ENCODE results near the gene DEXI. TPM values are rescaled to one million over a fixed set of nuclear protein-coding genes. Genes with fewer than 3 reads are reported as not detected.
A peak's percentile ranks its signal among the peaks of the same experiment; 100 is the strongest.

DEXI gene
- total RNA-seq, 1 donor from 2014 or later, result 36.3 TPM

DNA sequence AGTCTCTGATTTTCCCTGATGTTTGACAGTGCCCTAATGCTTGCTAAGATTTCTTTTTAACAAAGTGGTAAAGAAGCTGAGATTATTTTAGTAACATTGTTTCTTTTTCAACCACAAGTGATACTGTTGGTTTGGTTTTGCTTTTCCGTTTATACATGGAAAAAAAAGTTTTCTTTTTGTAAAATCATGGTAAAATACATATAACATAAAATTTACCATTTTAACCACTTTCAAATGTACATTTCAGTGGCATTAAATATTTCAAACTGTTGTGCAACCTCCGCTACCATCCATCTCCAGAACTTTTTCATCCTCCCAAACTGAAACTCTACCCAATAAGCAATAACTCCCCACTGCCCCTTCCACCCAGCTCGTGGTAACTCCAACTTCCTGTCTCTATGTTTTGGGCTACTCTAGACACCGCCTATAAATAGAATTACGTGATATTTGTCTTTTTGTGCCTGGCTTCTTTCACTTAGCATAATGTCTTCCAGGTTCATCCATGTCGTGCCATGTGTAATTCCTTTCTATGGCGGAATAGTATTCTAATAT is 60.7 kb downstream of the DEXI start:
- no peaks in the 10 kb centered on the region for H3K9me3 ChIP-seq
- TF ChIP-seq, protein P1, sequence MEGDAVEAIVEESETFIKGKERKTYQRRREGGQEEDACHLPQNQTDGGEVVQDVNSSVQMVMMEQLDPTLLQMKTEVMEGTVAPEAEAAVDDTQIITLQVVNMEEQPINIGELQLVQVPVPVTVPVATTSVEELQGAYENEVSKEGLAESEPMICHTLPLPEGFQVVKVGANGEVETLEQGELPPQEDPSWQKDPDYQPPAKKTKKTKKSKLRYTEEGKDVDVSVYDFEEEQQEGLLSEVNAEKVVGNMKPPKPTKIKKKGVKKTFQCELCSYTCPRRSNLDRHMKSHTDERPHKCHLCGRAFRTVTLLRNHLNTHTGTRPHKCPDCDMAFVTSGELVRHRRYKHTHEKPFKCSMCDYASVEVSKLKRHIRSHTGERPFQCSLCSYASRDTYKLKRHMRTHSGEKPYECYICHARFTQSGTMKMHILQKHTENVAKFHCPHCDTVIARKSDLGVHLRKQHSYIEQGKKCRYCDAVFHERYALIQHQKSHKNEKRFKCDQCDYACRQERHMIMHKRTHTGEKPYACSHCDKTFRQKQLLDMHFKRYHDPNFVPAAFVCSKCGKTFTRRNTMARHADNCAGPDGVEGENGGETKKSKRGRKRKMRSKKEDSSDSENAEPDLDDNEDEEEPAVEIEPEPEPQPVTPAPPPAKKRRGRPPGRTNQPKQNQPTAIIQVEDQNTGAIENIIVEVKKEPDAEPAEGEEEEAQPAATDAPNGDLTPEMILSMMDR (IDR thresholded peaks at IDR 0.05), result no peak
- H3K27ac ChIP-seq, result no peak overlapping the region
- no peaks in the 10 kb centered on the region for H3K27me3 ChIP-seq
- intact Hi-C loops (cut with DNase I), result no loop called here
- DNase-seq (no peak), ATAC-seq (no peak)
- no peak overlapping the region for H3K4me3 ChIP-seq
- H3K4me1 ChIP-seq, result peaks cover 55% of the 10 kb centered on the region
- H3K36me3 ChIP-seq, result no peaks in the 10 kb centered on the region

DNA sequence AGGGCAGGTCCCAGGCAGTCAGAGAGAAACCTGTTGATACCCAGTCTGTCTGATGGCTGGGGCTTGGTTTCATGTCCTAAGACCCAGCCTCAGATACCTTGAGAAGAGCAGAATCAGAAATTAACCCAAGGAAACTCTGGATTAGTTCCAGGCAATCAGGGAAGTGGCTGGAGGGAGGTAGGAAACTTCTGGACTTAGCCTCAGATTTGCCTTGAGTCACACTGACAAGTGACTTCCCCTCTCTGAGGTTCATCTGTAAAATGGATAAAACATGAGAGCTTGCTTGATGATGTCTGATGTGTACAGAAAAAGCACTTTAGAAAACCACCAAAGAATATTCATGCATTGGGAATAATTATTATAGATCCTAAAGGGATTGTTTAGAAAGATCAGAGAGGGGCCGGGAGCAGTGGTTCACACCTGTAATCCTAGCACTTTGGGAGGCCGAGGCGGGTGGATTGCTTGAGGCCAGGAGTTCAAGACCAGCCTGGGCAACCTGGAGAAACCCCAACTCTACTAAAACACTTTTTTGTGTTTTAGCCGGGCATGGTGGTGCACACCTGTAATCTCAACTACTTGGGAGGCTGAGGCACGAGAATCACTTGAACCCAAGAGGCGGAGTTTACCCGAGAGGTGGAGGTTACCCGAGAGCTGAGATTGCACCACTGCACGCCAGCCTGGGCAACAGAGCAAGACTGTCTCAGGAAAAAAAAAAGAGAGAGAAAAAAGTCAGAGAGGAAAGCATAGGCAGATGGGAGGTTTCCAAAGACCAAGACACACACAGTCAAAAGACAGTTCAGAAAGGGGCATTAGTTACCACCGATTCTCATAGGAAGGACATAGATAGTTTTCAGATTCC is 61.4 kb downstream of the DEXI start:
- no peaks in the 10 kb centered on the region for H3K36me3 ChIP-seq
- H3K27me3 ChIP-seq, result no peaks in the 10 kb centered on the region
- peaks cover 51% of the 10 kb centered on the region for H3K4me1 ChIP-seq
- TF ChIP-seq, protein P1 (IDR thresholded peaks at IDR 0.05), result no peak
- no peaks in the 10 kb centered on the region for H3K9me3 ChIP-seq
- H3K27ac ChIP-seq, result peak overlapping the region; percentile 72
- intact Hi-C loops (cut with DNase I), result no loop called here
- peak overlapping the region; percentile 66 for H3K4me3 ChIP-seq
- DNase-seq (peak; percentile 42), ATAC-seq (no peak)

DNA sequence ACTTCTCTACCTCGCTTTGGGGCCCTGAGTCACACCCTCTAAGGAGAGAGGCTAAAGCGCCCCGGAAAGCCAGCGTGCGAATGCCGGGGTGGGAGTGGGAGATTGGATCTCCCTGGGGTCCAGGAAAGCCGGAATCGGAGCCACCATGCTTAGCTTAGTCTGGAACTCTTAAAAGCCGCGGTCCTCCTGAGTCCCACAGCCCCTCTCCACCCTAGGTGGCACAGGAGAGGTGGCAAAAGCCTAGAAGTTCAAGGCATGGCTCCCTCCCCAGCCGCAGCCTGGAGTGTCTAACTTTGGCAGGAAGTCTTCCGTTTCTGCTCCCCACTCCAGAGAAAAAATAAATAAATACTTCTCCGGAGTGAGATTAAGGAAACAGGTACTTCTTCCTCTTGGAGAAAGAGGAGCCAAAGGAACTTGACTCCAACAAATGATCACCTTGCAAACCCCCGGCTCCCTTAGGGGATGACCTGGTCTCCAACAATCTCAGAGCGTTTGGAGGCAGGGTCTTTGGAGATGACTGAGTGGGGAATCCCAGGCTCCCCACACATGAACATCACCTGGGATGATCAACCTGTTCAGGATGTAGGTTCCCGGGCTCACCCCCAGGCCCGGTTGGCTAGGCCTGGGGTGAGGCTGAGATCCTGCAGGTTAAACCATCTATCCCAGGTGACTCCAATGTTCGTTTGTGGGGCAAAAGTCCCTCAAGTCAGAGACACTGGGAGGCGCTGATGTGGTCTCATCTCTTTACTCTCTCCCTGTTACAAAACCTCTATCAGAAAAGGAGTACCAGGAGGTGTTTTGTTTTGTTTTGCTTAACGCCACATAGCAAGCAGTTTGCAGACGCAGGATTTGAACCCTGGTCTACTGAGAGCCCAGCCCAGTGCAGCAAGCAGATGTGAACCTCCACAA is 62.3 kb downstream of the DEXI start:
- peaks cover 43% of the 10 kb centered on the region for H3K4me1 ChIP-seq
- H3K4me3 ChIP-seq, result peak overlapping the region; percentile 66
- DNase-seq, result peak; percentile 71
- intact Hi-C loops (cut with DNase I), result no loop called here
- no peaks in the 10 kb centered on the region for H3K36me3 ChIP-seq
- no peaks in the 10 kb centered on the region for H3K27me3 ChIP-seq
- peak; percentile 31 for ATAC-seq
- H3K9me3 ChIP-seq, result no peaks in the 10 kb centered on the region
- H3K27ac ChIP-seq, result peak overlapping the region; percentile 72
- TF ChIP-seq, protein P1 (IDR thresholded peaks at IDR 0.05), result no peak

Other genes with a start within 250 kb of the DEXI start
- not detected for gene TEKT5, start 247.5 kb downstream of the DEXI start, total RNA-seq
- gene NUBP1, start 198.6 kb downstream of the DEXI start, total RNA-seq, result 33.7 TPM
- gene TVP23A, start 123.7 kb downstream of the DEXI start, total RNA-seq, result 0.69 TPM
- gene CIITA, start 65.3 kb downstream of the DEXI start, total RNA-seq, result 78.9 TPM
- 36.9 TPM for gene CLEC16A, start 2.1 kb upstream of the DEXI start, total RNA-seq

All from upper lobe of right lung (tissue), 1 donor.